Breast epithelium (tissue), 3 donors: ENCODE measurements around the gene PSMB9.

Experiments used
- POLR2A ChIP-seq: fragments of 450-650 bp; IDR thresholded peaks from one replicate; pipeline ENCODE4 v1.6.1; 2016; ENCODE audit warnings: antibody characterized with exemption, mild to moderate bottlenecking, moderate library complexity
- TF ChIP-seq, protein P1 (sequence below), 3 donors: fragments of 450-650 bp; IDR thresholded peaks; one replicate each; pipeline ENCODE4 v1.5.1; 2016 to 2017; ENCODE audit warnings: antibody characterized with exemption in 3 of 3, mild to moderate bottlenecking in 3 of 3, moderate library complexity in 3 of 3

DNA sequence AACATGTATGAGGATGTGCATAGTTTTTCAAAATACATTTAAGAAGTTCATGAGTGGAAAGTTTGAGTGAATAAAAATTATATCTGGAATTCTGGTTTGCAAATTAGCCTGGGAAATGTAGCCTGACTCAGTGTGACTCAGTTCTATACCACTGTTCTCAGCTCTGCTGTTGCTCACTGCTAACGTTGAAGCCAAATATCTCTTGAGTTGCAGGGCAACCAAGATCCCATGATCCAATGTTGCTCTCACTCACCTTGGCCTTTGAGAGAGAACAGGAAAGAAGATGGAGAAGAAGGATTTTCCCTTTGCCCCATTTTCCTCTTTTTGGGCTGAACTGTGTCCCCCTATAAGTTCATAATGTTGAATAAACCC lies 28.9 kb downstream of the PSMB9 start:
- TF ChIP-seq, protein P1, sequence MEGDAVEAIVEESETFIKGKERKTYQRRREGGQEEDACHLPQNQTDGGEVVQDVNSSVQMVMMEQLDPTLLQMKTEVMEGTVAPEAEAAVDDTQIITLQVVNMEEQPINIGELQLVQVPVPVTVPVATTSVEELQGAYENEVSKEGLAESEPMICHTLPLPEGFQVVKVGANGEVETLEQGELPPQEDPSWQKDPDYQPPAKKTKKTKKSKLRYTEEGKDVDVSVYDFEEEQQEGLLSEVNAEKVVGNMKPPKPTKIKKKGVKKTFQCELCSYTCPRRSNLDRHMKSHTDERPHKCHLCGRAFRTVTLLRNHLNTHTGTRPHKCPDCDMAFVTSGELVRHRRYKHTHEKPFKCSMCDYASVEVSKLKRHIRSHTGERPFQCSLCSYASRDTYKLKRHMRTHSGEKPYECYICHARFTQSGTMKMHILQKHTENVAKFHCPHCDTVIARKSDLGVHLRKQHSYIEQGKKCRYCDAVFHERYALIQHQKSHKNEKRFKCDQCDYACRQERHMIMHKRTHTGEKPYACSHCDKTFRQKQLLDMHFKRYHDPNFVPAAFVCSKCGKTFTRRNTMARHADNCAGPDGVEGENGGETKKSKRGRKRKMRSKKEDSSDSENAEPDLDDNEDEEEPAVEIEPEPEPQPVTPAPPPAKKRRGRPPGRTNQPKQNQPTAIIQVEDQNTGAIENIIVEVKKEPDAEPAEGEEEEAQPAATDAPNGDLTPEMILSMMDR (IDR thresholded peaks at IDR 0.05): no peak
- no peak for TF ChIP-seq POLR2A
